Transverse colon (tissue), 4 donors: Measurements from ENCODE around the gene NRXN2. TPM values are rescaled to one million over a fixed set of nuclear protein-coding genes. Genes with fewer than 3 reads are reported as not detected.

Experiments used
- DNase-seq: peaks from one replicate; pipeline ENCODE4 v3.0.0-alpha.2; 2019
- H3K27ac ChIP-seq, 4 donors: fragments of 200-600 bp; sonication (generic); 2 replicates each; pipeline ENCODE4 v1.5.1; 2016 to 2018; ENCODE audit warnings: inconsistent platforms in 4 of 4
- H3K27me3 ChIP-seq: fragments of 200-600 bp; sonication (generic); 2 replicates; pipeline ENCODE4 v1.5.1; 2017; ENCODE audit warnings: inconsistent platforms
- H3K36me3 ChIP-seq, 4 donors: fragments of 200-600 bp; sonication (generic); 2 replicates each; pipeline ENCODE4 v1.5.1; 2017 to 2019; ENCODE audit warnings: inconsistent platforms in 4 of 4
- H3K4me1 ChIP-seq, 4 donors: fragments of 200-600 bp; sonication (generic); 2 replicates each; pipeline ENCODE4 v1.5.1; 2017 to 2020; ENCODE audit warnings: inconsistent platforms in 4 of 4
- H3K4me3 ChIP-seq, 4 donors: fragments of 200-600 bp; sonication (generic); 1 replicate in 1 of 4; 2 replicates in 3 of 4; pipeline versions ENCODE4 v1.5.1 to v1.6.1; 2017 to 2019; ENCODE audit warnings: inconsistent platforms in 4 of 4
- H3K9me3 ChIP-seq, 2 donors: fragments of 200-600 bp; sonication (generic); 2 replicates each; pipeline ENCODE4 v1.5.1; 2017 to 2019; ENCODE audit warnings: inconsistent platforms in 2 of 2
- EP300 ChIP-seq: sonication (generic); formaldehyde crosslinking; IDR thresholded peaks from one replicate; pipeline ENCODE4 v1.6.1; 2017; ENCODE audit warnings: antibody characterized with exemption, low read depth
- POLR2A ChIP-seq: fragments of 450-650 bp; IDR thresholded peaks from one replicate; pipeline ENCODE4 v1.6.1; 2016; ENCODE audit warnings: antibody characterized with exemption, mild to moderate bottlenecking, moderate library complexity
- POLR2AphosphoS5 ChIP-seq, 3 donors: sonication (generic); formaldehyde crosslinking; IDR thresholded peaks; one replicate each; pipeline ENCODE4 v1.6.1; 2016; ENCODE audit warnings: antibody characterized with exemption in 3 of 3
- WGBS, 2 donors: methylation state at CpG; one replicate each; pipeline ENCODE4 v1.1.5; 2018; ENCODE audit warnings: low coverage in 1 of 2; 5-methylcytosine and 5-hydroxymethylcytosine counted together
- in situ Hi-C, 4 donors: fragments of 200-750 bp; cut with MboI; loops; one replicate each; pipeline versions ENCODE4 v1.15.0 to v1.15.1; 2017; ENCODE audit warnings: low sequenced_read_pairs in 3 of 4, low pct_ligation_motif_present in 1 of 4, low pct_unique_long_range_greater_than_20kb in 1 of 4
- intact Hi-C: fragments of 100-400 bp; cut with DNase I; formaldehyde crosslinking; loops from one replicate; pipeline ENCODE4 v1.15.1; 2023; ENCODE audit warnings: low total_unique reads
- total RNA-seq, 4 donors: library from RNA; depleted of rRNA; stranded (reverse); fragments of >200 nt; gene quantifications; one replicate each; pipeline ENCODE4 v1.1.0, GENCODE V29; 2016
- TF ChIP-seq, protein P1 (sequence below), 5 experiments: fragments of 200-600 bp in 3 of 5; fragments of 450-650 bp in 2 of 5; sonication (generic) in 3 of 5; IDR thresholded peaks; 1 replicate in 2 of 5; 2 replicates in 3 of 5; pipeline ENCODE4 v1.5.1; 2016 to 2017; ENCODE audit warnings: antibody characterized with exemption in 5 of 5, inconsistent platforms in 3 of 5, mild to moderate bottlenecking in 2 of 5, moderate library complexity in 1 of 5

Gene NRXN2
- total RNA-seq, 4 donors from 2014 or later, result 2.9 to 7.4 (median 6.8) TPM

DNA sequence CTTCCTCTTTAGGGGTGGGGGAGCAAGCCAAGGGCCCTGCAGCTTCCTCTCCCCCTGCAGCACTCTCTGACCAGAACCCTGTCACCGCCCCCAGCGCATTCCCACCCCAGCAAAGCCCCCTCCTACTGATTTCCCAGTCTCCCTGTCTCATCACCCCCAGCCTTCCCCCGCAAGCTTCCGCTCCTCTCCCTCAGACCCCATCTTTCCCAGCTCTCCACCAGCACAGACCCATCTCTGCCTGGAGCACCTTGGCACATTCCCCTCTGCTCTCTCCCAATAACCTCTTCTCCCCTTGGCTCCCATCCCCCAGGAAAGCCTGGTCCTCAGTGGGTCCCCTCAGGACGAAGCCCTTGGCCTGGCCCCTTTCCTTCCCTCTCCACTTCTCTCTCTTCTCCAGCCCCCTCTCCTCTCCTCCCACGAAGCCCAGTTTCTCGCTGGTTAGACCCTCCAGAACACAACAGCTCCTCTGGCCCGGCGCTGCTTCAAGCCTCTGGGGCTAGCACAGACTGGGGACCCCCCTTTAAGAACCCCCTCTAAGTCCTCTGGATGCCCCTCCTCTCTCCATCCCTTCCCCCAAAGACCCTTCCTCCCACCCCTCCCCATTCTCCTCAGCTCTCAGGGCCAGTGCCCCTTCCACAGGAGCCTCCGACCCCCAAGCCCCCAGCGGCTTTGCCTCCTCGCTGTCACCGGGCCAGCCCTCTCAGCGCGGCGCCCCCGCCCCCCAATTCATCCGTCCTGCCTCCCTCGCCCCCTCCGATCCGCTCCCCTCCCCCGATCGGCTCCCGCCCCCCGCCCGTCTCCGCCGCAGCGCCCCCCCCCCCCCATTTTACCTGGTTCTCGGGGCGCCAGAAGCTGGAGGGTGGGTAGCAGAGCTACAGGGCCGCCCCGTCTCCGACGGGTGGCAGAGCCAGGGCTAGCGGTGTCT is 594 bp downstream of the NRXN2 start:
- in situ Hi-C loops, result no loop called here
- intact Hi-C loops, result no loop called here
- Histone ChIP-seq H3K27ac (no peak overlapping the region), H3K4me1 (peaks cover 0 to 7% (median 2%) of the 10 kb centered on the region in 4 donors), H3K9me3 (no peaks in the 10 kb centered on the region), H3K36me3 (no peaks in the 10 kb centered on the region), H3K27me3 (peaks cover 42% of the 10 kb centered on the region), H3K4me3 (peak overlapping the region in 1 of 4 donors; percentile 77)
- WGBS, 2 donors, result 8 to 29% methylated on average over 2 to 18 of the region's 36 CpGs
- no peak for TF ChIP-seq POLR2A
- DNase-seq, result no peak

DNA sequence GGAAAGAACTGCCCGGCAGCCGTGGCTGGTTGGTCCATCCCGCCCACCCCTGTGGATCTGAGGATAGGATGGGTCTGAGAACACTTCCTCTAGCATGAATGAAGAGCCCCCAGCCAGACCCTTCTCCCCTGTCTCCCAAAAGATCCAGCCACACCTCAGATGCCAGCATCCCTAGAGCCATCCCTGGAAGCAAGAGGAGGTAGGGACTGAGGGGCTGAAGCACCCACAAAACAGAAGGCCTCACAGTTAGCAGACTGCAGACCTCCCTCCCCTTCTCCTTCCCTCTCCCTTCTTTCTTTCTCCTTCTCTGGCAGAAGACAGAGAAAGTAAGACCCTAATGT is 1.7 kb downstream of the NRXN2 start:
- peaks cover 0 to 7% (median 2%) of the 10 kb centered on the region in 4 donors for H3K4me1 ChIP-seq
- in situ Hi-C loops, result no loop called here
- H3K27ac ChIP-seq, result no peak overlapping the region
- intact Hi-C loops, result no loop called here
- no peak overlapping the region for H3K4me3 ChIP-seq
- no peaks in the 10 kb centered on the region for H3K9me3 ChIP-seq
- H3K36me3 ChIP-seq, result no peaks in the 10 kb centered on the region
- 50% methylated on average over 3 of the region's 3 CpGs; no CpG with 5 or more reads in 1 of the 2 donors for WGBS, 2 donors
- TF ChIP-seq EP300, result no peak
- TF ChIP-seq, protein P1, sequence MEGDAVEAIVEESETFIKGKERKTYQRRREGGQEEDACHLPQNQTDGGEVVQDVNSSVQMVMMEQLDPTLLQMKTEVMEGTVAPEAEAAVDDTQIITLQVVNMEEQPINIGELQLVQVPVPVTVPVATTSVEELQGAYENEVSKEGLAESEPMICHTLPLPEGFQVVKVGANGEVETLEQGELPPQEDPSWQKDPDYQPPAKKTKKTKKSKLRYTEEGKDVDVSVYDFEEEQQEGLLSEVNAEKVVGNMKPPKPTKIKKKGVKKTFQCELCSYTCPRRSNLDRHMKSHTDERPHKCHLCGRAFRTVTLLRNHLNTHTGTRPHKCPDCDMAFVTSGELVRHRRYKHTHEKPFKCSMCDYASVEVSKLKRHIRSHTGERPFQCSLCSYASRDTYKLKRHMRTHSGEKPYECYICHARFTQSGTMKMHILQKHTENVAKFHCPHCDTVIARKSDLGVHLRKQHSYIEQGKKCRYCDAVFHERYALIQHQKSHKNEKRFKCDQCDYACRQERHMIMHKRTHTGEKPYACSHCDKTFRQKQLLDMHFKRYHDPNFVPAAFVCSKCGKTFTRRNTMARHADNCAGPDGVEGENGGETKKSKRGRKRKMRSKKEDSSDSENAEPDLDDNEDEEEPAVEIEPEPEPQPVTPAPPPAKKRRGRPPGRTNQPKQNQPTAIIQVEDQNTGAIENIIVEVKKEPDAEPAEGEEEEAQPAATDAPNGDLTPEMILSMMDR (IDR thresholded peaks at IDR 0.05), result no peak
- no peak for TF ChIP-seq POLR2AphosphoS5 (IDR thresholded peaks at IDR 0.05)
- TF ChIP-seq POLR2A, result no peak
- H3K27me3 ChIP-seq, result peaks cover 53% of the 10 kb centered on the region
- DNase-seq, result no peak

GRCh38 chr11:64720640-64721358 is 2.2 kb downstream of the NRXN2 start:
- in situ Hi-C loops, result no loop called here
- Histone ChIP-seq H3K27me3 (peaks cover 58% of the 10 kb centered on the region), H3K4me3 (no peak overlapping the region), H3K27ac (no peak overlapping the region), H3K9me3 (no peaks in the 10 kb centered on the region), H3K36me3 (no peaks in the 10 kb centered on the region), H3K4me1 (peaks cover 0 to 7% (median 2%) of the 10 kb centered on the region in 4 donors)
- TF ChIP-seq POLR2A (no peak), EP300 (no peak), POLR2AphosphoS5 (IDR thresholded peaks at IDR 0.05) (no peak)
- TF ChIP-seq, protein P1 (IDR thresholded peaks at IDR 0.05), result no peak
- DNase-seq, result no peak
- 56 to 62% methylated on average over 5 to 12 of the region's 12 CpGs for WGBS, 2 donors
- intact Hi-C loops, result no loop called here

DNA sequence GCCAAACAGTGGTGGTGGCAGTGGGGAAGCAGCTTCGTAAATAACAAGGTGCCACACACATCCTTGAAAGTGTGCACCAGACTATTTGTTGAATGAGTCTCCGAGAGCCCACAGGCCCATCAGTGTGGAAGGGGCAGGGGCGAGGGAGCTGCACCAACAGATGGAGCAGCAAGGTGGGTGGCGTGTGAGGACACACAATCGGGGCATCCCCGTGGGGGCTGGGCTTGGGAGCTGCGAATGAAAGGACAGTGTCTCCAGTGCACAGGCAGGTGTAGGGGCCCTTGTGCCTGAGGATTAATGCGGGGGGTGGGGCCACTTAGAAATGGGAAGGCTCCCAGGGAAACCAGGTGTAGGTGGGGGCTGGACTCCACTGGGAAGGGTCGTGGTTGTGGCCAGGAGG is 2.8 kb downstream of the NRXN2 start:
- TF ChIP-seq POLR2A (no peak), POLR2AphosphoS5 (IDR thresholded peaks at IDR 0.05) (no peak), EP300 (no peak)
- in situ Hi-C loops (no loop called here), intact Hi-C loops (no loop called here)
- 50 to 70% methylated on average over 2 to 9 of the region's 9 CpGs for WGBS, 2 donors
- H3K4me1 ChIP-seq, result peaks cover 0 to 7% (median 2%) of the 10 kb centered on the region in 4 donors
- peaks cover 65% of the 10 kb centered on the region for H3K27me3 ChIP-seq
- H3K9me3 ChIP-seq, result no peaks in the 10 kb centered on the region
- no peak for DNase-seq
- H3K27ac ChIP-seq, result no peak overlapping the region
- H3K36me3 ChIP-seq, result no peaks in the 10 kb centered on the region
- no peak overlapping the region for H3K4me3 ChIP-seq

DNA sequence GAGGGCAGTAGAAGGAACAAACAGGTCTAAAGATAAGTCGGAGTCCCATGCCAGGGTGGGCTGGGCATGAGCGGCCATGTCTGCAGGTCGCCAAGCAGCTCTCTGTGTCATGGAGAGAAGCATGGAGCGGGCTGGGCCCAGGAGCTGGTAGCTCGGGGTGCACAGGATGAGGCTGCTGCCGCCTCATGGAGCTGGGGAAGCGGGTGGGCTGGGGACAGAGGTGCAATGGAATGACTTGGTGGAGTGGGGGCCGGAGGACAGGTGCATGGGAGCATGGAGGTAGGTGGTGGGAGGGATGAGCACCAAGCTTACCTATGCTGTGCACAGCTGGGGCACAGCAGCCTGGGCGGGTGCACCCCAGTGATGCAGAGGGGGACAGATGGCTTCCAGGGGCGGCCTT is 3.6 kb downstream of the NRXN2 start:
- peaks cover 72% of the 10 kb centered on the region for H3K27me3 ChIP-seq
- H3K4me3 ChIP-seq, result no peak overlapping the region
- no peak for DNase-seq
- intact Hi-C loops, result no loop called here
- H3K36me3 ChIP-seq, result no peaks in the 10 kb centered on the region
- 77 to 78% methylated on average over 3 to 10 of the region's 10 CpGs for WGBS, 2 donors
- peaks cover 0 to 7% (median 2%) of the 10 kb centered on the region in 4 donors for H3K4me1 ChIP-seq
- in situ Hi-C loops, result no loop called here
- no peak overlapping the region for H3K27ac ChIP-seq
- TF ChIP-seq, protein P1 (IDR thresholded peaks at IDR 0.05), result no peak
- no peak for TF ChIP-seq POLR2AphosphoS5 (IDR thresholded peaks at IDR 0.05)
- TF ChIP-seq EP300, result no peak
- TF ChIP-seq POLR2A, result no peak
- no peaks in the 10 kb centered on the region for H3K9me3 ChIP-seq
